Pancreas (tissue), 10 donors: Measurements from ENCODE around the gene CD80. TPM values are rescaled to one million over a fixed set of nuclear protein-coding genes. Genes with fewer than 3 reads are reported as not detected.

ENCODE experiments used
- ATAC-seq, 4 donors: fragments of 200-7000 bp; cut with Tn5 transposase; one replicate each; pipeline versions ENCODE4 v1.8.0 to v1.9.1; 2020; ENCODE audit warnings: mild to moderate bottlenecking in 4 of 4, moderate library complexity in 4 of 4
- DNase-seq, 6 donors: peaks; one replicate each; pipeline ENCODE4 v3.0.0-alpha.2; 2020
- FAIRE-seq: peaks from 2 replicates; lab custom pipeline; 2012; peaks lifted over from hg19 to GRCh38; lab: Jason Lieb, UNC
- H3K27ac ChIP-seq, 4 donors: fragments of 200-600 bp; sonication (generic); 1 replicate in 3 of 4; 2 replicates in 1 of 4; pipeline versions ENCODE4 v1.5.0 to v1.8.0; 2020
- H3K27me3 ChIP-seq, 4 donors: fragments of 200-600 bp; one replicate each; pipeline ENCODE4 v1.8.0; 2021
- H3K36me3 ChIP-seq, 3 donors: fragments of 200-600 bp; sonication (generic) in 1 of 3; one replicate each; pipeline versions ENCODE4 v1.5.0 to v1.8.0; 2020 to 2021
- H3K4me1 ChIP-seq, 3 donors: fragments of 200-600 bp; one replicate each; pipeline ENCODE4 v1.8.0; 2021
- H3K4me3 ChIP-seq, 4 donors: fragments of 200-600 bp; sonication (generic) in 2 of 4; one replicate each; pipeline versions ENCODE4 v1.5.0 to v1.8.0; 2020 to 2021
- H3K9me3 ChIP-seq, 4 donors: fragments of 200-600 bp; one replicate each; pipeline ENCODE4 v1.8.0; 2021
- WGBS, 2 donors: extraction: QIAGEN DNeasy Blood & Tissue Kit; methylation state at CpG; one replicate each; pipeline ENCODE4 v1.1.7; 2013; 5-methylcytosine and 5-hydroxymethylcytosine counted together
- intact Hi-C, 3 donors: fragments of 100-400 bp; cut with DNase I; formaldehyde crosslinking; loops; one replicate each; pipeline versions ENCODE4 v1.11.1 to v1.14.2; 2022
- polyA plus RNA-seq, 2 donors: library from polyadenylated mRNA; stranded (reverse); fragments of 200-250 nt; gene quantifications; one replicate each; pipeline ENCODE4 v1.2.3, GENCODE V29; 2013
- total RNA-seq, 6 donors: library from RNA; stranded (reverse); fragmentation: NEBNext Ultra II Directional in 4 of 6; extraction: Animal tissue kit (Norgen Biotek cat#: 25700) in 4 of 6; gene quantifications; one replicate each; pipeline versions ENCODE4 v1.2.1 to v1.2.4, GENCODE V29; 2021 to 2023
- TF ChIP-seq, protein P1 (sequence below), 4 donors: fragments of 200-600 bp; sonication (generic) in 3 of 4; IDR thresholded peaks; one replicate each; pipeline versions ENCODE4 v1.5.0 to v1.8.0; 2021; ENCODE audit warnings: antibody characterized with exemption in 4 of 4
- donor health status: healthy with polysubstance abuse.
- donor health status: DM: no; HTN: no; CAD: no; lungs with moderate emphysema.
- donor health status: DM: no; HTN: no; CAD: no.
- donor health status: control.
- donor health status: control.
- donor health status: Bipolar disorder and iron deficiency.
- donor health status: DM: yes; HTN: yes; CAD: no.
- donor health status: DM: no; HTN: no; CAD: no.
- donor health status: DM: no; HTN: no; CAD: no.
- donor health status: DM: yes; HTN: yes; CAD: no.

CD80 gene
- total and polyA plus RNA-seq, 8 donors, result 0.14 to 0.66 (median 0.32) TPM; not detected in 1

GRCh38 chr3:119524931-119525662 is 34.3 kb downstream of the CD80 start:
- H3K9me3 ChIP-seq, result no peaks in the 10 kb centered on the region
- ATAC-seq (peak in 3 of 4 donors; percentile 50 to 76 (median 53)), DNase-seq (no peak), FAIRE-seq (no peak)
- 70 to 72% methylated on average over 4 of the region's 4 CpGs for WGBS, 2 donors
- H3K27ac ChIP-seq, result no peak overlapping the region
- no peaks in the 10 kb centered on the region for H3K27me3 ChIP-seq
- TF ChIP-seq, protein P1, sequence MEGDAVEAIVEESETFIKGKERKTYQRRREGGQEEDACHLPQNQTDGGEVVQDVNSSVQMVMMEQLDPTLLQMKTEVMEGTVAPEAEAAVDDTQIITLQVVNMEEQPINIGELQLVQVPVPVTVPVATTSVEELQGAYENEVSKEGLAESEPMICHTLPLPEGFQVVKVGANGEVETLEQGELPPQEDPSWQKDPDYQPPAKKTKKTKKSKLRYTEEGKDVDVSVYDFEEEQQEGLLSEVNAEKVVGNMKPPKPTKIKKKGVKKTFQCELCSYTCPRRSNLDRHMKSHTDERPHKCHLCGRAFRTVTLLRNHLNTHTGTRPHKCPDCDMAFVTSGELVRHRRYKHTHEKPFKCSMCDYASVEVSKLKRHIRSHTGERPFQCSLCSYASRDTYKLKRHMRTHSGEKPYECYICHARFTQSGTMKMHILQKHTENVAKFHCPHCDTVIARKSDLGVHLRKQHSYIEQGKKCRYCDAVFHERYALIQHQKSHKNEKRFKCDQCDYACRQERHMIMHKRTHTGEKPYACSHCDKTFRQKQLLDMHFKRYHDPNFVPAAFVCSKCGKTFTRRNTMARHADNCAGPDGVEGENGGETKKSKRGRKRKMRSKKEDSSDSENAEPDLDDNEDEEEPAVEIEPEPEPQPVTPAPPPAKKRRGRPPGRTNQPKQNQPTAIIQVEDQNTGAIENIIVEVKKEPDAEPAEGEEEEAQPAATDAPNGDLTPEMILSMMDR (IDR thresholded peaks at IDR 0.05), result no peak
- peaks cover 0 to 15% (median 0%) of the 10 kb centered on the region in 3 donors for H3K36me3 ChIP-seq
- H3K4me1 ChIP-seq, result peaks cover 0 to 5% (median 4%) of the 10 kb centered on the region in 3 donors
- intact Hi-C loops, result no loop called here
- H3K4me3 ChIP-seq, result no peak overlapping the region

DNA sequence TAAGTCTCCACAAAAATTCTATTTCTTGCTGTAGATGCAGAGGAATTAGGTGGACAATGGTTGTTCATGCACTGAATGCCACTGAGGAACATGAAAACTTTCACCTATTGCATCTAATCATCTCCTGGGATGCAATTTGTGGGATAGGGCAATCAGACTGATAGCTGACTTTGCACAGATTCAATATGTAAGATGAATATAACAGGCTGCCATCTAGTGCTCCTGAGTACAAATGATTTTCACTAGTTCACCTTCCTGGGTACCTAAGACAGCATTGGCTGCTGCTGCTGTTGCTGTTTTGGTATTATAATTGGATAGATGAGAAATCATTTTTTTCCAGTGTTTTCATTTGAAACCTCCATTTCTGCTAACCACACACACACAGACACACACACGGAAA is 41.4 kb downstream of the CD80 start:
- FAIRE-seq (no peak), ATAC-seq (no peak), DNase-seq (no peak)
- Histone ChIP-seq H3K27me3 (no peaks in the 10 kb centered on the region), H3K4me1 (no peaks in the 10 kb centered on the region), H3K9me3 (no peaks in the 10 kb centered on the region), H3K36me3 (peaks cover 5 to 36% (median 16%) of the 10 kb centered on the region in 3 donors), H3K27ac (no peak overlapping the region), H3K4me3 (no peak overlapping the region)
- WGBS, 2 donors, result 97 to 98% methylated on average over 1 of the region's 1 CpG
- intact Hi-C loops, result no loop called here
- TF ChIP-seq, protein P1 (IDR thresholded peaks at IDR 0.05), result no peak

DNA sequence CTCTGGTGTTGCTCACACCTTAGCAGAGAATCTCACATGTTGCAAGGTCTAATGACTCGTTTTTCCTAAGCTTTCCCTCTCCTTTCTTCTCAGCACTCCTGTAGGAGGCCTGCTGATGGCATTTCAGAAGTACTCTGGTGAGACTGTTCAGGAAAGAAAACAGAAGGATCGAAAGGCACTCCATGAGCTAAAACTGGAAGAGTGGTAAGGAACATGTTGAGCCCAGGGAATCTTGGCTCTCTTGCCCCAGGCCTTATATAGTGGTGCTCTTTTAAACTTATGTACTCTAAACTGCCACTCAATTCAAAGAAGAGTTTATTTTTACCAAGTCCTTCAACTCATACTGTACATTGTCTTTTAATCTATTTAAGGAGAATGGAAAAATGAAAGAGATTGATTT is 42.3 kb downstream of the CD80 start:
- Histone ChIP-seq H3K4me1 (no peaks in the 10 kb centered on the region), H3K27ac (no peak overlapping the region), H3K9me3 (no peaks in the 10 kb centered on the region), H3K4me3 (no peak overlapping the region), H3K36me3 (peaks cover 5 to 36% (median 16%) of the 10 kb centered on the region in 3 donors), H3K27me3 (no peaks in the 10 kb centered on the region)
- TF ChIP-seq, protein P1 (IDR thresholded peaks at IDR 0.05), result no peak
- DNase-seq (no peak), FAIRE-seq (no peak), ATAC-seq (no peak)
- WGBS, 2 donors, result 79 to 80% methylated on average over 2 of the region's 2 CpGs
- intact Hi-C loops, result no loop called here

DNA sequence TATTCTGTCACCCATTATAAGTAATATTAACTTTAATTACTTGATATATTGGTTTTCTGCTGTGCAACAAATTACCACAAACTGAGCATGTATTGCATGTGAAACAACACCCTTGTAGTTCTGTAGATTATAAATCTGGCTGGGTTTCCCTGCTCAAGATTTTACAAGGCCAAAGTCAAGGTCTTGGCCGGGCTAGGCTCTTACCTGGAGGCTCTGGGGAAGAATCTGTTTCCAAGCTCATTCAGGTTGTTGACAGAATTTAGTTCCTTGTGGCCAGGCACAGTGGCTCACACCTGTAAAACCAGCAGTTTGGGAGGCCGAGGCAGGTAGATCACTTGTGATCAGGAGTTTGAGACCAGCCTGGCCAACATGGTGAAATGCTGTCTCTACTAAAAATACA is 44.8 kb downstream of the CD80 start:
- DNase-seq, result no peak
- Histone ChIP-seq H3K4me1 (no peaks in the 10 kb centered on the region), H3K27me3 (no peaks in the 10 kb centered on the region), H3K4me3 (no peak overlapping the region), H3K27ac (no peak overlapping the region), H3K36me3 (peaks cover 5 to 24% (median 16%) of the 10 kb centered on the region in 3 donors), H3K9me3 (no peaks in the 10 kb centered on the region)
- TF ChIP-seq, protein P1 (IDR thresholded peaks at IDR 0.05), result no peak
- 46 to 58% methylated on average over 2 of the region's 2 CpGs for WGBS, 2 donors
- no peak for FAIRE-seq
- peak in 2 of 4 donors; percentile 32 to 57 for ATAC-seq
- intact Hi-C loops, result no loop called here

DNA sequence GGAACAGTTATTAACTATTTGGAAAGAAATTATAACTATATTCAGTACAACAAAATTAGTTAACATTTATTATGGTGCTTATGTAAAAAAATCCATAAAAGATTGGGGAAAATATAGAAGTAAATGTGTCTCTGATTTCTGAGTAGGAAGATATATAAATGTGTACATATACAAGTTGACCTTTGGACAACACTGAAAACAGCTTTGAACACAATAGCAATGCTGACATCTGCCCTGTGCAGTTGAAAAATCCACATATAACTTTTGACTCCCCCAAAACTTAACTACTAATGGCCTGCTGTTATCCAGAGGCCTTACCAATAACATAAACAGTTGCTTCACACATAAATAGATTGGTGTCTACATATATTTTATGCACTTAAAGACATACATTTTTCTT is 48.7 kb downstream of the CD80 start:
- intact Hi-C loops, result no loop called here
- DNase-seq (no peak), ATAC-seq (no peak), FAIRE-seq (no peak)
- H3K27ac ChIP-seq, result no peak overlapping the region
- TF ChIP-seq, protein P1 (IDR thresholded peaks at IDR 0.05), result no peak
- no peaks in the 10 kb centered on the region for H3K4me1 ChIP-seq
- no peaks in the 10 kb centered on the region for H3K27me3 ChIP-seq
- no peaks in the 10 kb centered on the region for H3K9me3 ChIP-seq
- H3K4me3 ChIP-seq, result no peak overlapping the region
- peaks cover 0 to 8% (median 4%) of the 10 kb centered on the region in 3 donors for H3K36me3 ChIP-seq
